Measurements from ENCODE around the gene APH1B.

APH1B gene

DNA sequence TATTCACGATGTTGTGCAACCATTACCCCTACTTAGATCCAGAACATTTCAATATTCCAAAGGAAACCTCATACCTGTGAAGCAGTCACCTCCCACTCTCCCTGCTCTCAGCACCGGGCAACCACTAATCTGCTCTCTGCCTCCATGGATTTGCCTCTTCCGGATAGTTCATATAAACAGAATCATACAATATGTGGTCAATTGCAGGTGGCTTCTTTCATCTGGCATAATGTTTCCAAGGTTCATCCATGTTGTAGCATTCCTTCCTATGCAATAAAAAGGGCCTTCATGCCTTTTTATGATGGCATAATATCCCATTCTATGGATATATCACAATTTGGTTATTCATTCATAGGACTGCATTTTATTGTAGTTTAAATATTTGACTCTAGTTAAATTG is 80.3 kb downstream of the APH1B start:
- no peak for DNase-seq

DNA sequence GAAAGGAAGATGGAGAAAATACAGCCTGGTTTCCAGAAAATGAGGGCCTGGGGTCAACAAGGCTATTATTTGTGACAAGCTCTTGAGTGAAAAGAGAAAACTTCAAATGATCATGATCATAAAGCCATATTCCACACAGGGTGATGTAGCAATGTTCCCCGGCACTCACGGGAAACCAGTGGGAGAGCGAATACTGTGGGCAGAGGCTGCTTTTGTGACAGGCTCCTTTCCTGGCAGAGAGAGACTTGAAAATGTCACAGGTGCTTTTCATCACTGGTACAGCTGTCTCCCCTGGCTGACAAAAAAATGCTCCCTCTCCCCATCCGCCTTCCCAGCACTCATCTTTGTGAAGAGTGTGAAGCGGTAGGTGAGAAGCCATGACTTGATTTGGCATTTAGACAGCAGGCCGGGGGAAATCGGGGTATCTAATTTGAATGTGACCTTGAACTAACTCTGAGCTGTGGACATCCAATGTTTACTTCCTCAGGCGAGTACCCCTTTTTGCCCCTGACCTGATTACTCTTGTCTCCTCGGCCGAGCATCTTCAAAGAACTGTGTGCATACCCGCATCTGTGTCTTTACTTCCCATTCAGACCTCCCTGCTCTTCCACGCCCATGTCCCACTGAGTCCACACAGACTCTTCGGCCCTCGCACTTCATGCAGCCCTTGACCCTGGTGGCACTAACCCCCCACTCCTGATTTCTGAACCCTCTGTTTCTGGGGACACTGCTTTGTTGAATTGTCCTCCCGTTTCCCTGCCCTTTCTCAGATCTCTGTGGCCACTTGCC is 81.0 kb downstream of the APH1B start:
- no peak for DNase-seq

Data from cortex of kidney (tissue), 1 donor.